Measurements from ENCODE around the gene HIGD1C. TPM values are rescaled to one million over a fixed set of nuclear protein-coding genes. Genes with fewer than 3 reads are reported as not detected.

HIGD1C gene
- total and polyA plus RNA-seq, 2 of the 8 experiments (the other 6 are each of a cell fraction or from before 2014, with no cell fraction given), result not detected

- TF ChIP-seq NRF1 (IDR thresholded peaks at IDR 0.05; ENCODE audit: low read depth, low read length) (no peak), RFX5 (IDR thresholded peaks at IDR 0.05; ENCODE audit: borderline replicate concordance, low read depth, low read length) (no peak), ASH2L (IDR thresholded peaks at IDR 0.05; ENCODE audit: low read length) (no peak), TEAD4 (IDR thresholded peaks at IDR 0.05; ENCODE audit: low read depth, low read length) (no peak)
These were observed 40.5 kb downstream of the HIGD1C start (continued) for GRCh38 chr12:50992819-50993218.

All from H1 (cell line).